H1 (cell line): ENCODE data around the gene REPIN1. TPM values are rescaled to one million over a fixed set of nuclear protein-coding genes. Genes with fewer than 3 reads are reported as not detected.

Experiments
- CTCF ChIA-PET: fragments of 300-600 bp; sonication (Branson Sonifier 250); formaldehyde crosslinking; loops from one replicate; lab custom pipeline; 2021; ENCODE audit not compliant: partially characterized antibody; lab: Charles Lee
- POLR2A ChIA-PET: fragments of 300-600 bp; sonication (Branson Sonifier 250); formaldehyde crosslinking; loops from one replicate; lab custom pipeline; 2021; ENCODE audit warnings: inconsistent platforms; ENCODE audit not compliant: partially characterized antibody; lab: Charles Lee
- DNase-seq, 2 experiments: peaks; one replicate each; pipeline versions ENCODE4 v3.0.0 to v3.0.0-alpha.2; 2010 to 2022; ENCODE audit warnings: low spot score in 2 of 2, low read depth in 1 of 2, mixed read lengths in 1 of 2
- FAIRE-seq: peaks from 2 replicates; lab custom pipeline; 2011; peaks lifted over from hg19 to GRCh38; lab: Jason Lieb, UNC
- H2AFZ ChIP-seq: 2 replicates; pipeline ENCODE4 v1.8.1; 2012; ENCODE audit warnings: low read length, inconsistent platforms
- H2AK5ac ChIP-seq: 2 replicates; pipeline ENCODE4 v1.6.1; 2013; ENCODE audit warnings: low read depth, low read length
- H2BK120ac ChIP-seq: replicated peaks from 2 replicates; pipeline ENCODE3; 2013; ENCODE audit warnings: low read depth, low read length, inconsistent platforms
- H2BK12ac ChIP-seq: 2 replicates; pipeline ENCODE4 v1.6.1; 2013; ENCODE audit warnings: low read depth, low read length
- H2BK15ac ChIP-seq: 2 replicates; pipeline ENCODE4 v1.6.1; 2013; ENCODE audit warnings: low read length
- H2BK20ac ChIP-seq: 2 replicates; pipeline ENCODE4 v1.6.1; 2013; ENCODE audit warnings: low read length
- H2BK5ac ChIP-seq: 2 replicates; pipeline ENCODE4 v1.6.1; 2013; ENCODE audit warnings: low read depth, low read length
- H3K14ac ChIP-seq: 2 replicates; pipeline ENCODE4 v1.6.1; 2013; ENCODE audit warnings: inconsistent platforms; ENCODE audit not compliant: insufficient read length
- H3K18ac ChIP-seq: 2 replicates; pipeline ENCODE4 v1.6.1; 2013; ENCODE audit warnings: low read length; ENCODE audit errors: extremely low read depth
- H3K23ac ChIP-seq: 2 replicates; pipeline ENCODE4 v1.6.1; 2013; ENCODE audit warnings: inconsistent platforms; ENCODE audit not compliant: insufficient read length
- H3K23me2 ChIP-seq: 2 replicates; pipeline ENCODE4 v1.6.1; 2013; ENCODE audit warnings: low read depth, low read length
- H3K27ac ChIP-seq: 2 replicates; pipeline ENCODE4 v1.6.1; 2011; ENCODE audit warnings: low read depth, low read length, inconsistent platforms
- H3K27me3 ChIP-seq, 4 experiments: replicated peaks in 1 of 4; 1 replicate in 1 of 4; 2 replicates in 3 of 4; pipeline versions ENCODE4 v1.6.1 to v1.8.1; 2011 to 2013; ENCODE audit warnings: low read length in 3 of 4, mild to moderate bottlenecking in 3 of 4, inconsistent platforms in 2 of 4, mixed read lengths in 2 of 4, moderate library complexity in 1 of 4; ENCODE audit not compliant: control insufficient read depth in 3 of 4, insufficient read depth in 3 of 4; ENCODE audit errors: extremely low read depth in 1 of 4
- H3K36me3 ChIP-seq, 4 experiments: 2 replicates each; pipeline versions ENCODE4 v1.6.1 to v1.8.1; 2011 to 2013; ENCODE audit warnings: mild to moderate bottlenecking in 4 of 4, low read length in 3 of 4, moderate library complexity in 2 of 4, control low read depth in 1 of 4, inconsistent platforms in 1 of 4; ENCODE audit not compliant: insufficient read depth in 4 of 4, control insufficient read depth in 2 of 4
- H3K4ac ChIP-seq: replicated peaks from 2 replicates; pipeline ENCODE3; 2013; ENCODE audit warnings: low read length, low read depth, mixed read lengths, inconsistent platforms; ENCODE audit not compliant: insufficient read length
- H3K4me1 ChIP-seq, 4 experiments: replicated peaks in 1 of 4; 1 replicate in 1 of 4; 2 replicates in 3 of 4; pipeline versions ENCODE4 v1.6.1 to v1.8.1; 2011 to 2013; ENCODE audit warnings: low read length in 3 of 4, inconsistent platforms in 2 of 4, mixed read lengths in 1 of 4; ENCODE audit not compliant: insufficient read depth in 4 of 4, control insufficient read depth in 3 of 4
- H3K4me2 ChIP-seq, 2 experiments: 2 replicates each; pipeline versions ENCODE4 v1.6.1 to v1.8.1; 2011 to 2013; ENCODE audit warnings: low read depth in 2 of 2, low read length in 2 of 2, control low read depth in 1 of 2, inconsistent platforms in 1 of 2, mild to moderate bottlenecking in 1 of 2; ENCODE audit not compliant: insufficient read depth in 1 of 2
- H3K4me3 ChIP-seq, 4 experiments: fragments of 200-600, 300-600 bp in 1 of 4; sonication (generic), shearing (Covaris generic), sonication (Bioruptor Twin) in 1 of 4; 2 replicates each; pipeline versions ENCODE4 v1.5.1 to v1.8.1; 2011 to 2016; ENCODE audit warnings: low read length in 4 of 4, low read depth in 3 of 4, control low read depth in 2 of 4, inconsistent platforms in 2 of 4, mild to moderate bottlenecking in 2 of 4, mixed read lengths in 1 of 4, moderate library complexity in 1 of 4; ENCODE audit not compliant: insufficient read depth in 2 of 4; ENCODE audit errors: extremely low read depth in 1 of 4
- H3K56ac ChIP-seq: replicated peaks from 2 replicates; pipeline ENCODE3; 2013; ENCODE audit warnings: low read depth, mild to moderate bottlenecking, mixed read lengths, low read length, inconsistent platforms; ENCODE audit not compliant: insufficient read length
- H3K79me1 ChIP-seq: 2 replicates; pipeline ENCODE4 v1.6.1; 2013; ENCODE audit warnings: low read depth, low read length, control low read depth
- H3K79me2 ChIP-seq, 2 experiments: 2 replicates each; pipeline versions ENCODE4 v1.6.1 to v1.8.1; 2012 to 2013; ENCODE audit warnings: low read length in 2 of 2, mild to moderate bottlenecking in 2 of 2, inconsistent platforms in 1 of 2; ENCODE audit not compliant: insufficient read depth in 2 of 2, control insufficient read depth in 1 of 2
- H3K9ac ChIP-seq, 4 experiments: replicated peaks in 1 of 4; 1 replicate in 1 of 4; 2 replicates in 3 of 4; pipeline versions ENCODE4 v1.6.1 to v1.8.1; 2011 to 2013; ENCODE audit warnings: low read depth in 3 of 4, low read length in 3 of 4, control low read depth in 2 of 4, mild to moderate bottlenecking in 2 of 4, moderate library complexity in 2 of 4, inconsistent platforms in 1 of 4; ENCODE audit errors: extremely low read depth in 1 of 4
- H3K9me3 ChIP-seq, 2 experiments: 2 replicates each; pipeline versions ENCODE4 v1.6.1 to v1.8.1; 2012 to 2013; ENCODE audit warnings: mild to moderate bottlenecking in 2 of 2, moderate library complexity in 2 of 2, control low read depth in 1 of 2, inconsistent platforms in 1 of 2, low read depth in 1 of 2, low read length in 1 of 2, mixed read lengths in 1 of 2; ENCODE audit not compliant: insufficient read depth in 2 of 2
- H4K20me1 ChIP-seq, 2 experiments: replicated peaks in 1 of 2; 2 replicates each; pipeline versions ENCODE3 to v1.8.1; 2011 to 2013; ENCODE audit warnings: inconsistent platforms in 2 of 2, low read length in 2 of 2, mild to moderate bottlenecking in 1 of 2; ENCODE audit not compliant: insufficient read depth in 2 of 2, control insufficient read depth in 1 of 2
- H4K5ac ChIP-seq: 2 replicates; pipeline ENCODE4 v1.6.1; 2013; ENCODE audit warnings: low read length, low read depth, mixed read lengths, inconsistent platforms; ENCODE audit not compliant: insufficient read length
- H4K8ac ChIP-seq: 2 replicates; pipeline ENCODE4 v1.8.0; 2013; ENCODE audit warnings: mild to moderate bottlenecking, moderate library complexity, low read length, inconsistent platforms; ENCODE audit not compliant: insufficient read depth; ENCODE audit errors: extremely low read depth
- H4K91ac ChIP-seq: replicated peaks from 2 replicates; pipeline ENCODE3; 2013; ENCODE audit warnings: low read length, mixed read lengths, inconsistent platforms; ENCODE audit not compliant: insufficient read length
- CREB1 ChIP-seq: IDR thresholded peaks from 2 replicates; pipeline ENCODE4 v1.6.1; 2012; ENCODE audit warnings: inconsistent platforms
- NANOG ChIP-seq: IDR thresholded peaks from 2 replicates; pipeline ENCODE4 v1.6.1; 2011; ENCODE audit warnings: low read length, low read depth, mild to moderate bottlenecking, inconsistent platforms; ENCODE audit not compliant: insufficient read depth, poor library complexity, severe bottlenecking
- SIN3A ChIP-seq, 2 experiments: IDR thresholded peaks in 1 of 2; conservative IDR thresholded peaks in 1 of 2; 2 replicates each; pipeline ENCODE4 v1.6.1; 2011 to 2012; ENCODE audit warnings: low read length in 2 of 2, improper control_type of control experiment in 1 of 2, low read depth in 1 of 2, mild to moderate bottlenecking in 1 of 2
- SP1 ChIP-seq: IDR thresholded peaks from 2 replicates; pipeline ENCODE4 v1.6.1; 2011; ENCODE audit warnings: low read depth, low read length
- TCF12 ChIP-seq: IDR thresholded peaks from 2 replicates; pipeline ENCODE4 v1.6.1; 2011; ENCODE audit warnings: low read depth, mild to moderate bottlenecking, low read length
- YY1 ChIP-seq: IDR thresholded peaks from 2 replicates; pipeline ENCODE4 v1.6.1; 2011; ENCODE audit warnings: low read depth, mild to moderate bottlenecking, low read length
- WGBS, 2 experiments: shearing (Covaris generic) in 1 of 2; methylation state at CpG; one replicate each; pipeline versions ENCODE4 v1.1.6 to v1.1.7; 2013 to 2015; ENCODE audit warnings: low lambda C conversion rate in 2 of 2, mixed read lengths in 2 of 2, inconsistent platforms in 1 of 2, low coverage in 1 of 2, missing lambda C conversion rate in 1 of 2; ENCODE audit not compliant: insufficient replicate concordance in 2 of 2, insufficient coverage in 1 of 2, insufficient read length in 1 of 2; ENCODE audit errors: extremely low coverage in 1 of 2, missing lambda C conversion rate in 1 of 2; 5-methylcytosine and 5-hydroxymethylcytosine counted together
- polyA plus RNA-seq, 7 experiments: library from polyadenylated mRNA; depleted of rRNA in 3 of 7; stranded (reverse) in 5 of 7; unstranded in 2 of 7; fragments of >200 nt in 5 of 7; fragments of 200-250 nt in 2 of 7; gene quantifications; 1 replicate in 5 of 7; 2 replicates in 1 of 7; 4 replicates in 1 of 7; pipeline versions ENCODE4 v1.2.1 to v1.2.3, GENCODE V29; 2011 to 2013; ENCODE audit warnings: missing spikeins in 2 of 7, mixed read lengths in 2 of 7
- total RNA-seq: library from RNA; stranded (reverse); fragmentation: NEBNext Ultra II Directional; extraction: Animal tissue kit (Norgen Biotek cat#: 25700); gene quantifications from 2 replicates; pipeline ENCODE4 v1.2.1, GENCODE V29; 2021

The REPIN1 gene
- total and polyA plus RNA-seq, 2 of the 8 experiments (the other 6 are each of a cell fraction or from before 2014, with no cell fraction given): 98.6 to 125 TPM

DNA sequence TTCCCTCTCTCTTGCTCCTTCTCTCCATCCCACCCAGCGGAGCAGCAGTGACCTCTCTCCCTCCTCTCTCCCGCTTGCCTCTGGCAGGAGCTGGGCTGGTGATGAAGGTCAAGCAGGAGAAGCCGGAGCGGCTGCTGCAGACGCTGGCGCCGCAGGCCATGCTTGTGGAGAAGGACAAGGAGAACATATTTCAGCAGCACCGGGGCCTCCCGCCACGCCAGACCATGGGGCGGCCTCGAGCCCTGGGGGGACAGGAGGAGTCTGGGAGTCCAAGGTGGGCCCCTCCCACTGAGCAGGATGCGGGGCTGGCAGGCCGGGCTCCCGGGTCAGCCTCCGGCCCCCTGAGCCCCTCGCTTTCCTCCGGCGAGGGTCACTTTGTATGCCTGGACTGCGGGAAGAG, 27.8 kb downstream of the REPIN1 start:
- H4K91ac ChIP-seq: peak overlapping the region; percentile 56
- no peak overlapping the region for H3K4me2 ChIP-seq
- no peak overlapping the region for H2AFZ ChIP-seq
- WGBS, 2 experiments: 94% methylated on average over 14 of the region's 20 CpGs; no CpG with 5 or more reads in 1 of the 2 experiments
- H3K9ac ChIP-seq: no peak overlapping the region
- no peak overlapping the region for H4K8ac ChIP-seq
- H3K23me2 ChIP-seq: no peaks in the 10 kb centered on the region
- H3K4me1 ChIP-seq: peaks cover 6 to 36% (median 28%) of the 10 kb centered on the region in 4 experiments
- H3K79me2 ChIP-seq: peaks cover 0 to 23% of the 10 kb centered on the region in 2 experiments; a peak in 2 of 4 replicates
- H3K36me3 ChIP-seq: peaks cover 6 to 38% (median 15%) of the 10 kb centered on the region in 4 experiments; a peak in 6 of 8 replicates
- no peak overlapping the region for H3K14ac ChIP-seq
- no peaks in the 10 kb centered on the region for H3K79me1 ChIP-seq
- no peaks in the 10 kb centered on the region for H3K27me3 ChIP-seq
- H3K4me3 ChIP-seq: no peak overlapping the region
- H2AK5ac ChIP-seq: no peak overlapping the region
- no peak overlapping the region for H3K4ac ChIP-seq
- H2BK12ac ChIP-seq: no peak overlapping the region; the same call in 1 of the 2 replicates
- H4K5ac ChIP-seq: peak overlapping the region; percentile 25
- FAIRE-seq (no peak), DNase-seq (no peak)
- no peak overlapping the region for H3K23ac ChIP-seq
- H3K18ac ChIP-seq: no peak overlapping the region
- H3K56ac ChIP-seq: no peak overlapping the region
- ChIA-PET POLR2A (interaction anchor here (1.1 to 13.9 kb wide), 6 partner anchors 11 to 28 kb away, joined by 4 to 164 read pairs (median 10); partner anchors contain the start of gene REPIN1), CTCF (interaction anchor here (0.7 to 1.7 kb wide), 4 partner anchors 16 to 38 kb away, joined by 3 read pairs; partner anchors contain the start of gene REPIN1)
- no peak overlapping the region for H2BK20ac ChIP-seq
- H4K20me1 ChIP-seq: no peaks in the 10 kb centered on the region
- H3K27ac ChIP-seq: 0 out of 2 replicates have a peak overlapping the region, but pooled peaks have one; percentile 38
- H2BK120ac ChIP-seq: no peak overlapping the region
- H2BK5ac ChIP-seq: peak overlapping the region; percentile 55
- H2BK15ac ChIP-seq: no peak overlapping the region
- no peaks in the 10 kb centered on the region for H3K9me3 ChIP-seq
- TF ChIP-seq TCF12 (no peak), CREB1 (no peak), SIN3A (conservative IDR thresholded peaks at IDR 0.05 in 1 of 2, IDR thresholded peaks at IDR 0.05 in 1 of 2; ENCODE audit: low read depth in 1 of 2, low read length in 2 of 2) (no peak), YY1 (no peak), SP1 (no peak), NANOG (no peak)
